ENCODE data around the gene CHRNA9.

- TF ChIP-seq CTCF (IDR thresholded peaks at IDR 0.05) (no peak), POLR2A (IDR thresholded peaks at IDR 0.05) (no peak)
Measured at GRCh38 chr4:40375620-40376019, 40.5 kb downstream of the CHRNA9 start.
